Osteocyte (in vitro differentiated cells): ENCODE results near the gene TEX36. TPM values are rescaled to one million over a fixed set of nuclear protein-coding genes. Genes with fewer than 3 reads are reported as not detected.
"Not testable (repeated sequence)": the region's sequence is repeated elsewhere in the genome, so short reads cannot be mapped to it uniquely, and the experiment has no call there.

Experiments used
- DNase-seq: peaks from one replicate; pipeline ENCODE4 v3.0.0; 2021; ENCODE audit warnings: mixed read lengths; ENCODE audit not compliant: unreplicated experiment; ENCODE audit errors: extremely low spot score
- H3K27ac Mint-ChIP-seq: one replicate; pipeline ENCODE4 v1.8.0; 2021; ENCODE audit warnings: mild to moderate bottlenecking, mixed read lengths; ENCODE audit not compliant: unreplicated experiment
- H3K27me3 Mint-ChIP-seq: one replicate; pipeline ENCODE4 v1.8.0; 2021; ENCODE audit warnings: mixed read lengths; ENCODE audit not compliant: unreplicated experiment
- H3K36me3 Mint-ChIP-seq: one replicate; pipeline ENCODE4 v1.8.0; 2021; ENCODE audit warnings: mixed read lengths; ENCODE audit not compliant: unreplicated experiment
- H3K4me1 Mint-ChIP-seq: one replicate; pipeline ENCODE4 v1.8.0; 2021; ENCODE audit warnings: mixed read lengths; ENCODE audit not compliant: unreplicated experiment
- H3K4me3 Mint-ChIP-seq: one replicate; pipeline ENCODE4 v1.8.0; 2021; ENCODE audit warnings: mild to moderate bottlenecking, moderate library complexity, mixed read lengths; ENCODE audit not compliant: unreplicated experiment
- H3K9me3 Mint-ChIP-seq: one replicate; pipeline ENCODE4 v1.8.0; 2021; ENCODE audit warnings: mixed read lengths; ENCODE audit not compliant: unreplicated experiment
- CTCF ChIP-seq: fragments of 200-600 bp; sonication (generic); IDR thresholded peaks from 2 replicates; pipeline ENCODE4 v1.5.0; 2021; ENCODE audit warnings: antibody characterized with exemption, mild to moderate bottlenecking, moderate library complexity
- total RNA-seq: library from RNA; stranded (reverse); gene quantifications from 2 replicates; pipeline ENCODE4 v1.2.1, GENCODE V29; 2021

Gene TEX36
- total RNA-seq, 1 donor from 2014 or later: not detected

GRCh38 chr10:125698481-125698998 lies 15.6 kb upstream of the TEX36 start:
- no peaks in the 10 kb centered on the region for H3K36me3 Mint-ChIP-seq
- TF ChIP-seq CTCF: no peak
- no peak overlapping the region for H3K27ac Mint-ChIP-seq
- DNase-seq: no peak
- peaks cover 17% of the 10 kb centered on the region for H3K27me3 Mint-ChIP-seq
- peaks cover 3% of the 10 kb centered on the region for H3K4me1 Mint-ChIP-seq
- H3K4me3 Mint-ChIP-seq: no peak overlapping the region
- no peaks in the 10 kb centered on the region for H3K9me3 Mint-ChIP-seq

GRCh38 chr10:125696884-125697283 lies 13.9 kb upstream of the TEX36 start:
- DNase-seq, H3K27ac Mint-ChIP-seq, H3K4me1 Mint-ChIP-seq, H3K9me3 Mint-ChIP-seq, H3K36me3 Mint-ChIP-seq, H3K4me3 Mint-ChIP-seq: not testable (repeated sequence)
- peaks cover 17% of the 10 kb centered on the region for H3K27me3 Mint-ChIP-seq

GRCh38 chr10:125694883-125695282 lies 11.9 kb upstream of the TEX36 start:
- Mint-ChIP-seq H3K27ac (no peak overlapping the region), H3K4me1 (no peaks in the 10 kb centered on the region), H3K9me3 (no peaks in the 10 kb centered on the region), H3K27me3 (peaks cover 27% of the 10 kb centered on the region), H3K36me3 (no peaks in the 10 kb centered on the region), H3K4me3 (no peak overlapping the region)
- no peak for DNase-seq
- no peak for TF ChIP-seq CTCF

- no peak overlapping the region for H3K27ac Mint-ChIP-seq
- no peaks in the 10 kb centered on the region for H3K9me3 Mint-ChIP-seq
- H3K27me3 Mint-ChIP-seq: peaks cover 37% of the 10 kb centered on the region
- no peaks in the 10 kb centered on the region for H3K4me1 Mint-ChIP-seq
- H3K36me3 Mint-ChIP-seq: no peaks in the 10 kb centered on the region
- no peak for TF ChIP-seq CTCF
- H3K4me3 Mint-ChIP-seq: no peak overlapping the region
- no peak for DNase-seq
Measured at GRCh38 chr10:125693524-125693847, 10.5 kb upstream of the TEX36 start.

- no peak for TF ChIP-seq CTCF
- Mint-ChIP-seq H3K4me3 (no peak overlapping the region), H3K36me3 (no peaks in the 10 kb centered on the region)
Measured at GRCh38 chr10:125692601-125693523, 9.9 kb upstream of the TEX36 start.

More at GRCh38 chr10:125692601-125693523, 9.9 kb upstream of the TEX36 start:
- Mint-ChIP-seq H3K9me3 (no peaks in the 10 kb centered on the region), H3K4me1 (no peaks in the 10 kb centered on the region), H3K27me3 (peaks cover 33% of the 10 kb centered on the region), H3K27ac (no peak overlapping the region)
- DNase-seq: no peak
